Keratinocyte (primary cell): ENCODE data around the gene SETDB1.

Source experiments
- CTCF ChIP-seq, 3 experiments: IDR thresholded peaks in 1 of 3; conservative IDR thresholded peaks in 1 of 3; optimal IDR thresholded peaks in 1 of 3; 2 replicates in 2 of 3; 3 replicates in 1 of 3; pipeline versions ENCODE3 to v1.5.1; 2011; ENCODE audit warnings: low read length in 3 of 3, mild to moderate bottlenecking in 3 of 3, moderate library complexity in 2 of 3, control low read depth in 1 of 3, inconsistent platforms in 1 of 3; ENCODE audit not compliant: insufficient read depth in 2 of 3; ENCODE audit errors: extremely low read depth in 1 of 3
- EZH2 ChIP-seq: IDR thresholded peaks from one replicate; pipeline ENCODE4 v1.6.1; 2012; ENCODE audit warnings: inconsistent platforms, mild to moderate bottlenecking, low read length, moderate library complexity

- TF ChIP-seq CTCF (optimal IDR thresholded peaks at IDR 0.05 in 1 of 3, IDR thresholded peaks at IDR 0.05 in 1 of 3, conservative IDR thresholded peaks at IDR 0.05 in 1 of 3; ENCODE audit: extremely low read depth in 1 of 3, insufficient read depth in 2 of 3, low read length in 3 of 3) = no peak
- TF ChIP-seq EZH2 = no peak
These were observed 32.7 kb upstream of the SETDB1 start for GRCh38 chr1:150893336-150893913.
